Measurements from ENCODE around the gene CYB5D1.

DNA sequence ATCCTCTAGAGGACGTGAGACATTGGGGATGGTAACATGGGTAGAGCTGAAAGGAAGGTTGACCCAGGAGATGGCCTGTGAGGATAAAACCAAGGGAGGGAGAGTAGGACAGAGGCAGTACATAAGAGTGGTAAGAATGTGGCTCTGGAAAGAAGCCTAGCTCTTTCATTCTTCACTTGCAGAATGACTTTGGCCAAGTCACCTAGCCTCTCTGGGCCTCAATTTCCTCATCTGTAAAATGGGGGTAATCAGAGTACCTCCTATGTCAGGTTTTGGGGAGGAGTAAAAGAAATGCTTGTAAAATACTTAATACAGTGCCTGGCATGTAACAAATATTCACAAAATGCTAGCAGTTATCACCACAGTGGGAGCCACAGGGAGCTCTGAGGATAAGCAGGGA is 16.9 kb upstream of the CYB5D1 start:
- TF ChIP-seq CTCF (IDR thresholded peaks at IDR 0.05), result no peak
- no peak for TF ChIP-seq EP300 (IDR thresholded peaks at IDR 0.05)
- no peak for TF ChIP-seq POLR2AphosphoS5 (IDR thresholded peaks at IDR 0.05)
- TF ChIP-seq POLR2A (IDR thresholded peaks at IDR 0.05), result no peak

Measured in upper lobe of left lung (tissue), 4 donors.